Skeletal muscle satellite cell (primary cell): Measurements from ENCODE around the gene ENG.
"Not testable (repeated sequence)": the region's sequence is repeated elsewhere in the genome, so short reads cannot be mapped to it uniquely, and the experiment has no call there.

Experiments
- H3K27me3 ChIP-seq: 2 replicates; pipeline ENCODE4 v1.7.0; 2013; ENCODE audit warnings: low read length; ENCODE audit not compliant: control insufficient read depth, insufficient read depth
- H3K36me3 ChIP-seq: 2 replicates; pipeline ENCODE4 v1.7.0; 2013; ENCODE audit warnings: mild to moderate bottlenecking, control low read depth, low read length; ENCODE audit not compliant: insufficient read depth
- H3K4me1 ChIP-seq: 2 replicates; pipeline ENCODE4 v1.7.0; 2013; ENCODE audit warnings: low read length; ENCODE audit not compliant: control insufficient read depth, insufficient read depth
- H3K4me2 ChIP-seq: 2 replicates; pipeline ENCODE4 v1.7.0; 2013; ENCODE audit warnings: mild to moderate bottlenecking, low read length
- H3K4me3 ChIP-seq: 2 replicates; pipeline ENCODE4 v1.7.0; 2013; ENCODE audit warnings: low read length
- H3K9ac ChIP-seq: 2 replicates; pipeline ENCODE4 v1.7.0; 2013; ENCODE audit warnings: mild to moderate bottlenecking, low read depth, low read length, moderate library complexity
- H3K9me3 ChIP-seq: replicated peaks from 2 replicates; pipeline ENCODE4 v1.7.0; 2013; ENCODE audit warnings: mild to moderate bottlenecking, control low read depth, low read length

Gene ENG

GRCh38 chr9:127847178-127847510, 7.3 kb downstream of the ENG start:
- H3K4me3 ChIP-seq, result peak overlapping the region; percentile 54

GRCh38 chr9:127846443-127847177, 7.8 kb downstream of the ENG start:
- H3K36me3 ChIP-seq, result peaks cover 41% of the 10 kb centered on the region
- no peaks in the 10 kb centered on the region for H3K27me3 ChIP-seq
- peak overlapping the region; percentile 61 for H3K9ac ChIP-seq
- peaks cover 9% of the 10 kb centered on the region for H3K9me3 ChIP-seq
- H3K4me1 ChIP-seq, result peaks cover 50% of the 10 kb centered on the region
- H3K4me2 ChIP-seq, result peak overlapping the region; percentile 75
- H3K4me3 ChIP-seq, result peak overlapping the region; percentile 54

More at GRCh38 chr9:127847178-127847510, 7.3 kb downstream of the ENG start:
- no peaks in the 10 kb centered on the region for H3K27me3 ChIP-seq
- H3K4me1 ChIP-seq, result peaks cover 54% of the 10 kb centered on the region
- H3K9me3 ChIP-seq, result peaks cover 9% of the 10 kb centered on the region
- peaks cover 38% of the 10 kb centered on the region for H3K36me3 ChIP-seq
- peak overlapping the region; percentile 75 for H3K4me2 ChIP-seq
- H3K9ac ChIP-seq, result peak overlapping the region; percentile 61

- peaks cover 44% of the 10 kb centered on the region for H3K36me3 ChIP-seq
- not testable (repeated sequence) for H3K9ac ChIP-seq, H3K9me3 ChIP-seq, H3K27me3 ChIP-seq, H3K4me3 ChIP-seq
- peak overlapping the region; percentile 55 for H3K4me2 ChIP-seq
- peaks cover 54% of the 10 kb centered on the region for H3K4me1 ChIP-seq
Measured at GRCh38 chr9:127845619-127846018, 8.8 kb downstream of the ENG start.

- Histone ChIP-seq H3K4me1 (peaks cover 59% of the 10 kb centered on the region), H3K4me3 (peak overlapping the region; percentile 27), H3K4me2 (peak overlapping the region; percentile 55), H3K27me3 (no peaks in the 10 kb centered on the region), H3K9me3 (peaks cover 9% of the 10 kb centered on the region), H3K36me3 (peaks cover 43% of the 10 kb centered on the region), H3K9ac (peak overlapping the region; percentile 29)
Measured at GRCh38 chr9:127844821-127845359, 9.6 kb downstream of the ENG start.

- Histone ChIP-seq H3K9me3 (no peaks in the 10 kb centered on the region), H3K36me3 (peaks cover 29% of the 10 kb centered on the region), H3K4me1 (peaks cover 72% of the 10 kb centered on the region), H3K9ac (no peak overlapping the region), H3K27me3 (no peaks in the 10 kb centered on the region), H3K4me3 (no peak overlapping the region), H3K4me2 (no peak overlapping the region)
Measured at GRCh38 chr9:127841087-127841835, 13.2 kb downstream of the ENG start.

GRCh38 chr9:127838375-127839078, 15.9 kb downstream of the ENG start:
- H3K9ac ChIP-seq, result peak overlapping the region; percentile 80

GRCh38 chr9:127837346-127837745, 17.1 kb downstream of the ENG start:
- Histone ChIP-seq H3K4me2 (peak overlapping the region; percentile 2), H3K4me3 (no peak overlapping the region), H3K9ac (peak overlapping the region; percentile 80), H3K9me3 (no peaks in the 10 kb centered on the region), H3K27me3 (no peaks in the 10 kb centered on the region), H3K4me1 (peaks cover 78% of the 10 kb centered on the region), H3K36me3 (peaks cover 27% of the 10 kb centered on the region)

More at GRCh38 chr9:127838375-127839078, 15.9 kb downstream of the ENG start:
- Histone ChIP-seq H3K36me3 (peaks cover 35% of the 10 kb centered on the region), H3K4me1 (peaks cover 68% of the 10 kb centered on the region), H3K9me3 (no peaks in the 10 kb centered on the region), H3K27me3 (no peaks in the 10 kb centered on the region), H3K4me2 (peak overlapping the region; percentile 77), H3K4me3 (peak overlapping the region; percentile 54)

- not testable (repeated sequence) for H3K27me3 ChIP-seq, H3K9me3 ChIP-seq
- H3K4me1 ChIP-seq, result peaks cover 83% of the 10 kb centered on the region
- peak overlapping the region; percentile 80 for H3K9ac ChIP-seq
- H3K4me2 ChIP-seq, result peak overlapping the region; percentile 70
- peaks cover 22% of the 10 kb centered on the region for H3K36me3 ChIP-seq
- peak overlapping the region; percentile 38 for H3K4me3 ChIP-seq
Measured at GRCh38 chr9:127836561-127836960, 17.9 kb downstream of the ENG start.

GRCh38 chr9:127835991-127836516, 18.4 kb downstream of the ENG start:
- H3K27me3 ChIP-seq, result no peaks in the 10 kb centered on the region
- H3K36me3 ChIP-seq, result peaks cover 17% of the 10 kb centered on the region
- H3K4me3 ChIP-seq, result peak overlapping the region; percentile 38
- H3K9ac ChIP-seq, result peak overlapping the region; percentile 80
- peaks cover 78% of the 10 kb centered on the region for H3K4me1 ChIP-seq
- no peaks in the 10 kb centered on the region for H3K9me3 ChIP-seq
- peak overlapping the region; percentile 70 for H3K4me2 ChIP-seq

- peaks cover 66% of the 10 kb centered on the region for H3K4me1 ChIP-seq
- no peaks in the 10 kb centered on the region for H3K27me3 ChIP-seq
- no peak overlapping the region for H3K4me3 ChIP-seq
- H3K36me3 ChIP-seq, result peaks cover 23% of the 10 kb centered on the region
- peak overlapping the region; percentile 23 for H3K9ac ChIP-seq
- H3K9me3 ChIP-seq, result no peaks in the 10 kb centered on the region
- no peak overlapping the region for H3K4me2 ChIP-seq
Measured at GRCh38 chr9:127833555-127833954, 20.9 kb downstream of the ENG start.

GRCh38 chr9:127832248-127832647, 22.2 kb downstream of the ENG start:
- Histone ChIP-seq H3K9me3 (no peaks in the 10 kb centered on the region), H3K27me3 (no peaks in the 10 kb centered on the region), H3K36me3 (peaks cover 32% of the 10 kb centered on the region), H3K9ac (peak overlapping the region; percentile 11), H3K4me3 (no peak overlapping the region), H3K4me2 (no peak overlapping the region), H3K4me1 (peaks cover 62% of the 10 kb centered on the region)
